NT2/D1 (cell line): ENCODE data around the gene OSBP2.
"Not testable (repeated sequence)": the region's sequence is repeated elsewhere in the genome, so short reads cannot be mapped to it uniquely, and the experiment has no call there.

ENCODE experiments used
- SUZ12 ChIP-seq: IDR thresholded peaks from 2 replicates; pipeline ENCODE4 v1.6.1; 2011; ENCODE audit not compliant: insufficient read length, insufficient read depth; ENCODE audit errors: extremely low read depth
- YY1 ChIP-seq: IDR thresholded peaks from 2 replicates; pipeline ENCODE4 v1.6.1; 2011; ENCODE audit not compliant: insufficient read length, insufficient read depth
- ZNF274 ChIP-seq: IDR thresholded peaks from 2 replicates; pipeline ENCODE4 v1.6.1; 2011; ENCODE audit warnings: mild to moderate bottlenecking, low read depth, low read length

GRCh38 chr22:30740007-30740406 lies 45.3 kb downstream of the OSBP2 start:
- TF ChIP-seq ZNF274, YY1, SUZ12: not testable (repeated sequence)
